GM21367 (cell line): ENCODE data around the gene MTMR3.

Experiments used
- ATAC-seq: cut with Tn5 transposase; IDR thresholded peaks from one replicate; pipeline ENCODE4 v1.9.1; 2021; ENCODE audit not compliant: unreplicated experiment

Gene MTMR3

GRCh38 chr22:29998627-29999384 lies 115.8 kb downstream of the MTMR3 start:
- no peak for ATAC-seq

DNA sequence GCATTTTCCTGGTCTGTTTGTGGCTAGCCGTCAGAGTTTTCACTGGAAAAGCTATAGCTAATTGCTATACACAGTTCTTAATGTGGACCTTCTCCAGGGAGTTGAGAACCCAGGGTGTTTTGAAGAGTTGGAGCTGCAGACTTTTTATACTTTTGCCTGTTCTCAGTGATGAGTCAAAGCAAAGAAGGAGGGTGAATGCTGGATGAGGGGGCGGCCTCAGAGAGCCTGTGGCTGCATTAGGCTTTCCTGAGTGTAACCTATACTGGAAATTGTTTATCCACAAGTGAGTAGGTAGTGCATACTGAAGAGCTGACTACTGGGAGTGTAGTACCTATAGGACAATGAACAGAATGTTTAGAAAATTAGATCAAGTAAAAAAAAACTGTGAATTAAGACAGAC lies 117.6 kb downstream of the MTMR3 start:
- ATAC-seq, result no peak

GRCh38 chr22:30001459-30001858 lies 118.5 kb downstream of the MTMR3 start:
- no peak for ATAC-seq

GRCh38 chr22:30002861-30003486 lies 120.0 kb downstream of the MTMR3 start:
- ATAC-seq, result no peak

DNA sequence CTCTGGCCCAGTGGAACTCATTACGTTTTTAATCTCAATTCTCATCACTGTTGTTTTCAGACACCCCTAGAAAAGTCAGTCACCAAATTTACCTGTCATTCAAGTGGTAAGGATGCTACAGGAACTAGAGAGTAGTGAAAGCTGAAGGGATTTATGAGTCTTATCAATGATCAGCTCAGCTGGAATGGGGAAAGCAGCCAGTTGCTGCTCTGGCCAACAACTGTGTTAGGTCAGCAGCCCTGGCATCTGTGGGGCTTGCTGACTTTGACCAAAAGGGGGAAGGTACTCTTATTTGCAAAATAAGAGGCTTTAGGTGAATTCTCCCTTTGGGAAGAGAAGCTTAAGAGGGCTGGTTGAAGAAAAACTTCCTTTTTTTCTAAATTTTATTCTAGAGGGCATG lies 121.1 kb downstream of the MTMR3 start:
- ATAC-seq, result no peak

GRCh38 chr22:30004694-30005093 lies 121.7 kb downstream of the MTMR3 start:
- no peak for ATAC-seq

- no peak for ATAC-seq
These were observed 122.4 kb downstream of the MTMR3 start for GRCh38 chr22:30005213-30005857.

- ATAC-seq, result no peak
These were observed 124.4 kb downstream of the MTMR3 start for GRCh38 chr22:30007361-30007760.

GRCh38 chr22:30008401-30008800 lies 125.4 kb downstream of the MTMR3 start:
- no peak for ATAC-seq

DNA sequence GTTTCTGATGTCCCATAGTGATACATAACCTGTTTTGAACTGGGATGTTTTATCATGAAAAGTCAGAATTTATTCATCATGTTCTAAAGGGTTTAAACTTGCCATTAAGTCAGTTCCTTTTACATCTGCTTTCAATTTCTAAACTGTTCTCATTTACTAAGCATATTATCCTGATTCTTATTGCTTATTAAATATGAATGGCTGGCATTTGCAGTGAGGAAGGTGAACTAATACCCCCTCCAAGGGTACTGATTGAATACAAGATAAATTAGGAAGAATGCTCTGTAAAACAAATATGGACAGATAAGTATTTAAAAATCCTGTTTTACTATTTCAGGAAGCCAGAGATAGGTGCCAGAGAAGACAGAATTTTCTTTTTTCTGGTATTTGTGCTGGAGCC lies 126.5 kb downstream of the MTMR3 start:
- ATAC-seq, result no peak

DNA sequence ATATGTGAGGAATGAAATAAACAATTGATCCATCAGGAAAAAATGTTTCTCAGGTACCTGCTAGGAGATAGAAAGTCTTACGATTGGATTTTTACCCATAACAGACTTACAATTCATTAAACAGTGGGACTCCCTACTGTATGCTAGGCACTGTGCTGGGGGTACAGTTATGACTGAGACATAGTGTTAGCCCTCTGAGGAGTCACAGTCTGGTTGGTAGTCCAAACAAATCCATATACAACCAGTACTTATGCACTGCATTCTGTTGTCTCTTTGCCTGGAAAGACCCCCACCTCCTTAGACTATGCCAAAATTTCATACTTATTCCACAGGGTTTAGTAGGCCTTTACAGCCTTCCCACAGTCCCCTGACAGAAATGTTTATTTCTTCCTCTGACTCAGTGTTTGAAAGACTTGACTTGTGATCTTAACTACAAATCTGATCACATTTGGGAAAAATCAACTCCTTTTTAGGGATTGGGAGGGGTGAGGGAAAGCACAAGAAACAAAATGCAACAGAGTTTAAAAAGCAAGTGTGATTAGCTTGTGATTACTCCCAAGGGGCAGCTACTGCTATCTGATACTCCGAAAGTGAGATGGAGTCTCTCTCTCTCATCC lies 127.9 kb downstream of the MTMR3 start:
- ATAC-seq, result no peak

GRCh38 chr22:30013201-30013600 lies 130.2 kb downstream of the MTMR3 start:
- no peak for ATAC-seq

GRCh38 chr22:30014244-30014643 lies 131.3 kb downstream of the MTMR3 start:
- no peak for ATAC-seq

DNA sequence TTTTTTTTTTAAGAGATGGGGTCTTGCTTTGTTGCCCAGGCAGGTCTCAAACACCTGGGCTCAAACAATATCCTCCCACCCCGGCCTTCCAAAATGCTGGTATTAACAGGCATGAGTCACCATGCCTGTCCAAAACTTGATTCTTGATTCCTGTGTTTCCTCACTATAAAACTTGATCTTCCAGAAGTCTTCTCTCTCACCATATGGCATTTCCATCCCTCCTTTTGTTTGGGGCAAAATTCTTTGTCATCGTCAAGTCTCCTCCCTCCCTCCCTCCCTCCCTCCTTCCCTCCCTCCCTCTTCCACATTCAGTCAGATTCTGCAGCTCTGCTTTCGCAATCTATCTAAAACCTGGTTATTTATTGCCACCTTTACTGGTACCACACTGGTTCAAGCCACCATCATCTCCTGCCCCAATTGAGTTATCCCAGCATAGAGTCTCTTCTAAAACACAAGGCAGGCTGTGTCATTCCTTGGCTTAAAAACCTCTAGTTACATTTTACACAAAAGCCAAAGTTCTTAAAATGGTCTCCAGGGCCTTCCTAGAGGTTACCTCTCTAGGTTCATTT lies 132.3 kb downstream of the MTMR3 start:
- ATAC-seq, result no peak

DNA sequence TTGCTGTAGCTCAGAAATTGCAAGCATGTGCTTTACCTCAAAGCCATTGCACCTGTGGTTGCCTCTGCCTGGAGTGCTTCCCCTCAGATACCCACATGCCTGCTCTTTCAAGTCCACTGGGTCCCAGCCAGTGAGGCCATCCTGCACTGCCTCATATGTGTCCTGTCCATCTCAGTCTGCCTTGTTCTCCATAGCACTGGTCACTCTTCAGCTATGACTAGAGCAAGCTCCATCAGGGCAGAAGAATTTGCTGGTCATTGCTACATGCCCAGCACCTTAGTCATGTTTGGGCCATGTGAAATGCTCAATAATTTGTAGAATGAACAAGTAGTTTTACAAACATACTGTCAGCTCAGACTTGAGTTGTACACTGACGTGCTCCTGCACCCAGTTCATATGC lies 132.9 kb downstream of the MTMR3 start:
- ATAC-seq, result no peak

DNA sequence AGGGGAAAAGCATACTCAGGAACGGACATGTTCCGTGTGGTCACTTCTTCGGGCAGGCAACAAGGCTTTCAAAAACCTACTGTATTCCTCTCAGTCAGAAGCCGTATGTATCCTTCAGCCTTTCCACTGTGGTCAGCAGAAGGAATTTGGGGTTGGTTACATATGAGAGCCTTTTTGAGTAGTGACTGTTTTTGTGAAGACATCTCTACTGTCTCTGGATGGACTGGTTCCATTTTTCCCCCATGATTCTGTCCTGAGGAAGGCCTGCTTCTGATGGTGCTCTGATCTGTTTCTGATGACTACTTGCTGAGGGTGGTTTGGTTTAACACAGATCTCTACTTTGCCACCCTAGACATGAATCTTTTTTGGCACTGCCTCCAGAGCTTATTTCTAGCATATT lies 133.6 kb downstream of the MTMR3 start:
- no peak for ATAC-seq

- no peak for ATAC-seq
These were observed 134.6 kb downstream of the MTMR3 start for GRCh38 chr22:30017375-30018223.

DNA sequence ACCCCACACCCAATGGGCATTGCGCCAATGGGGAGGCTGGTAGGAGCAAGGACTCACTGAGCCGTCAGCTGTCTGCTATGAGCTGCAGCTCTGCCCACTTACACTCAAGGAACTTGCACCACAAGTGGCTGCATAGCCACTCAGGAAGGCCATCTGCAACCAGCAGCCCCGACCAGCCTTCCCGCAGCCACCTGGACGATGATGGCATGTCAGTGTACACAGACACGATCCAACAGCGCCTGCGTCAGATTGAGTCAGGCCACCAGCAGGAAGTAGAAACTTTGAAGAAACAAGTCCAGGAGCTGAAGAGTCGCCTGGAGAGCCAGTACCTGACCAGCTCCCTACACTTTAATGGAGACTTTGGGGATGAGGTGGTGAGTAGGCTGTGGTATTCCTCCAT lies 137.5 kb downstream of the MTMR3 start:
- no peak for ATAC-seq

DNA sequence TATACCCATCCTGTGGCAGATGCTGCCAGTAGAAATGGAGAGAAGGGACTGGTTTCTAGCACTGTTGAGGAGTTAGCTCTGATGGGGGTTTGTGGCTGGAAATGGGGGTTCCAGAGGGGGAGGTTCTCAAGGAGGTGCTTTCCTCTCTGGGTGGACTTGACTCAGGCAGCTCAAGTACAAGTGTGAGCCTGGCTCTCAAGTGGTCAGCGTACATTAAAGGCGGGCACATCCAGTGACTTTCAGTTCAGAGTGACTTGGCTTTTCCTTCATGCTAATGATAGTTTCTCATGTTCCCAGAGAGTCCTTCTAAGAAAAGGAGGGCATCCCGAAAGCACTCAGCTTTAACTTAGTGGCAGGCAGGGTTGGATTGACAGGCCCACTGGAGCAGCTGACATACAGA lies 138.4 kb downstream of the MTMR3 start:
- ATAC-seq, result no peak

DNA sequence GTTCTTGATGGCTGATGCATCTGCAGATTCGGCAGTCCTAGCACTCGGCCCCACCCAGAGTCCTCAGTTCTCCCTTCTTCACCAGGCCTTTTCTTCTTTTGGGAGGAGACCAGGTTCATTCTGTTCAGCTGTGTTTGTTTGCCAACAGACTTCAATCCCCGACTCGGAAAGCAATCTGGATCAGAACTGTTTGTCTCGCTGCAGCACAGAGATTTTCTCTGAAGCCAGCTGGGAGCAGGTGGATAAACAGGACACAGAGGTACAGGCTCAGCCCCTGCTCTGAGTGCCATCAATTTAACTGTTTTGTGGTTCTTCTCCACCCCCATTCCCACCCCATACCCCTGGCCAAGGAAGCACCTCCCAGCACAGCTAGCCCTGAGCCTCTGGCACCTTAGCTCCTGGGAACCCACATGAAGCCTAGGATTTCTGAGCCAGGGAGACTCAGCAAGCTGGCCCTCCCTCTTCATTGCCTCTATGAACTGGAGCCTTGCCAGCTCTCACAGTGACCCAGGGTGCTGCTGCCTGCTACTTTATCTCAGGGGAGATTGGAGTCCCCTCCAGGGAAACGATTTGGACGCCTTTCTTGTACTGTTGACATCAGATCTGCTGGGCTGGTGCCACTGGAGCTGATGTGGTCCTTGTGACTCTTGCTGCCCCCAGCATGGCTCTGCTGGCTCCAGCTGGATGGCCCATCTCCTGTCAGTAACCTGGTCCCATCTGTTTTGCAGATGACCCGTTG lies 139.1 kb downstream of the MTMR3 start:
- ATAC-seq, result no peak
